ENCODE data around the gene GRB7. TPM values are rescaled to one million over a fixed set of nuclear protein-coding genes. Genes with fewer than 3 reads are reported as not detected.

GRB7 gene
- total and polyA plus RNA-seq, 2 of the 4 experiments (the other 2 are of a cell fraction) = 0.18 to 0.36 TPM

DNA sequence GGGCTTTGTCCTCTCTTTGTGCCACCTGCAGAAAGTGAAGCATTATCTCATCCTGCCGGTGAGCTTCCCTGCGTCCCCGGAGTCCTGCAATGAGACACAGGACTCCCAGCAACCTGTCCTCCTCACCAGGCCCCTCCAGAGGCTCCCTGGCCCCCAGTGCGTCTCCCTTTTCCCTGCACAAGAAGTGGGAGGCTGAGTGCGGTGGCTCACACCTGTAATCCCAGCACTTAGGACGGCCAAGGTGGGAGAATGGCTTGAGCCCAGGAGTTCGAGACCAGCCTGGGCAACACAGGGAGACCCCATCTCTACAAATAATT lies 8.4 kb downstream of the GRB7 start:
- Histone ChIP-seq H2AK5ac (ENCODE audit: low read depth, low read length) (no peak overlapping the region), H2BK5ac (ENCODE audit: low read depth, low read length, poor library complexity, severe bottlenecking) (no peak overlapping the region), H2BK120ac (ENCODE audit: low read depth, low read length) (no peak overlapping the region), H3K23ac (ENCODE audit: low read depth, low read length) (no peak overlapping the region), H3K4me2 (ENCODE audit: low read depth, low read length) (no peak overlapping the region), H3K27me3 (ENCODE audit: control insufficient read depth, insufficient read depth, low read length) (peaks cover 33% of the 10 kb centered on the region), H2AK9ac (replicated peaks; ENCODE audit: low read depth, low read length, poor library complexity) (no peak overlapping the region), H3K9ac (ENCODE audit: low read depth, low read length) (no peak overlapping the region), H4K91ac (ENCODE audit: insufficient read depth, low read depth, low read length) (no peak overlapping the region), H3K18ac (ENCODE audit: low read depth, low read length) (no peak overlapping the region), H2BK15ac (ENCODE audit: low read depth, low read length) (no peak overlapping the region), H3K9me3 (ENCODE audit: control insufficient read depth, insufficient read depth, low read length) (no peaks in the 10 kb centered on the region), H2BK20ac (ENCODE audit: low read depth, low read length) (no peak overlapping the region), H3K4me1 (ENCODE audit: control insufficient read depth, insufficient read depth, low read length) (peaks cover 4% of the 10 kb centered on the region; the same call in 1 of the 2 replicates), H3K27ac (ENCODE audit: insufficient read depth, low read length) (no peak overlapping the region), H3K4me3 (ENCODE audit: insufficient read depth, low read depth, low read length) (no peak overlapping the region), H3K56ac (ENCODE audit: extremely low read depth, insufficient read depth, low read length) (no peak overlapping the region), H4K20me1 (ENCODE audit: insufficient read depth, low read length) (no peaks in the 10 kb centered on the region), H4K5ac (ENCODE audit: low read depth, low read length) (no peak overlapping the region), H3K4ac (ENCODE audit: low read depth, low read length) (no peak overlapping the region), H3K79me1 (ENCODE audit: low read depth in 1 of 2, low read length in 2 of 2) (no peaks in the 10 kb centered on the region), H3K14ac (replicated peaks; ENCODE audit: low read depth, low read length) (no peak overlapping the region), H3K36me3 (ENCODE audit: control insufficient read depth, insufficient read depth, low read length) (no peaks in the 10 kb centered on the region), H4K8ac (ENCODE audit: low read depth in 2 of 2, low read length in 2 of 2) (no peak overlapping the region), H3K9me1 (ENCODE audit: insufficient read depth, low read length) (0 out of 2 replicates have a peak, but pooled peaks cover 2% of the 10 kb centered on the region), H2AFZ (replicated peaks; ENCODE audit: low read length, poor library complexity) (no peak overlapping the region)
- no TSS peak for BruUV-seq (replicated peaks)
- DNase-seq (no peak), ATAC-seq (ENCODE audit: low read depth) (no peak)
- intact Hi-C loops (cut with micrococcal nuclease) (no loop called here), dilution Hi-C loops (cut with HindIII; ENCODE audit: low sequenced_read_pairs, unreplicated experiment) (no loop called here), in situ Hi-C loops (cut with MboI; ENCODE audit: low sequenced_read_pairs) (no loop called here)
- TF ChIP-seq MAFK (IDR thresholded peaks at IDR 0.05; ENCODE audit: low read depth, low read length) = no peak
- TF ChIP-seq RAD21 (IDR thresholded peaks at IDR 0.05; ENCODE audit: low read length) = no peak
- no peak for TF ChIP-seq MAZ (IDR thresholded peaks at IDR 0.05; ENCODE audit: borderline replicate concordance, low read depth, low read length)
- TF ChIP-seq SMC3 (IDR thresholded peaks at IDR 0.05; ENCODE audit: low read depth, low read length) = no peak
- TF ChIP-seq RCOR1 (IDR thresholded peaks at IDR 0.05; ENCODE audit: insufficient replicate concordance, low read length) = no peak
- TF ChIP-seq BHLHE40 (IDR thresholded peaks at IDR 0.05; ENCODE audit: low read depth, low read length) = no peak
- TF ChIP-seq, protein P1, sequence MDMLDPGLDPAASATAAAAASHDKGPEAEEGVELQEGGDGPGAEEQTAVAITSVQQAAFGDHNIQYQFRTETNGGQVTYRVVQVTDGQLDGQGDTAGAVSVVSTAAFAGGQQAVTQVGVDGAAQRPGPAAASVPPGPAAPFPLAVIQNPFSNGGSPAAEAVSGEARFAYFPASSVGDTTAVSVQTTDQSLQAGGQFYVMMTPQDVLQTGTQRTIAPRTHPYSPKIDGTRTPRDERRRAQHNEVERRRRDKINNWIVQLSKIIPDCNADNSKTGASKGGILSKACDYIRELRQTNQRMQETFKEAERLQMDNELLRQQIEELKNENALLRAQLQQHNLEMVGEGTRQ (IDR thresholded peaks at IDR 0.05; ENCODE audit: low read depth, low read length) = no peak
- TF ChIP-seq CEBPB (IDR thresholded peaks at IDR 0.05; ENCODE audit: low read depth, low read length) = no peak
- TF ChIP-seq MXI1 (IDR thresholded peaks at IDR 0.05; ENCODE audit: borderline replicate concordance, low read depth, low read length) = no peak
- TF ChIP-seq ELK1 (IDR thresholded peaks at IDR 0.05; ENCODE audit: borderline replicate concordance, low read depth, low read length) = no peak
- no peak for TF ChIP-seq RFX5 (IDR thresholded peaks at IDR 0.05; ENCODE audit: low read depth, low read length)
- TF ChIP-seq FOS (IDR thresholded peaks at IDR 0.05; ENCODE audit: low read depth, low read length) = no peak
- no peak for TF ChIP-seq NFE2L2 (IDR thresholded peaks at IDR 0.05; ENCODE audit: low read depth, low read length)
- no peak for TF ChIP-seq POLR2A (IDR thresholded peaks at IDR 0.05; ENCODE audit: low read depth, low read length)
- TF ChIP-seq, protein P2, sequence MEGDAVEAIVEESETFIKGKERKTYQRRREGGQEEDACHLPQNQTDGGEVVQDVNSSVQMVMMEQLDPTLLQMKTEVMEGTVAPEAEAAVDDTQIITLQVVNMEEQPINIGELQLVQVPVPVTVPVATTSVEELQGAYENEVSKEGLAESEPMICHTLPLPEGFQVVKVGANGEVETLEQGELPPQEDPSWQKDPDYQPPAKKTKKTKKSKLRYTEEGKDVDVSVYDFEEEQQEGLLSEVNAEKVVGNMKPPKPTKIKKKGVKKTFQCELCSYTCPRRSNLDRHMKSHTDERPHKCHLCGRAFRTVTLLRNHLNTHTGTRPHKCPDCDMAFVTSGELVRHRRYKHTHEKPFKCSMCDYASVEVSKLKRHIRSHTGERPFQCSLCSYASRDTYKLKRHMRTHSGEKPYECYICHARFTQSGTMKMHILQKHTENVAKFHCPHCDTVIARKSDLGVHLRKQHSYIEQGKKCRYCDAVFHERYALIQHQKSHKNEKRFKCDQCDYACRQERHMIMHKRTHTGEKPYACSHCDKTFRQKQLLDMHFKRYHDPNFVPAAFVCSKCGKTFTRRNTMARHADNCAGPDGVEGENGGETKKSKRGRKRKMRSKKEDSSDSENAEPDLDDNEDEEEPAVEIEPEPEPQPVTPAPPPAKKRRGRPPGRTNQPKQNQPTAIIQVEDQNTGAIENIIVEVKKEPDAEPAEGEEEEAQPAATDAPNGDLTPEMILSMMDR (conservative IDR thresholded peaks at IDR 0.05; ENCODE audit: low read depth, low read length) = no peak
- no peak for TF ChIP-seq CHD1 (IDR thresholded peaks at IDR 0.05; ENCODE audit: low read depth, low read length)
- no CpG with 5 or more reads among the region's 7 CpGs for WGBS, 2 experiments (ENCODE audit: extremely low coverage in 2 of 2, insufficient read length in 1 of 2)
- ChIA-PET CTCF (no interaction called here), POLR2A (ENCODE audit: unreplicated experiment) (no interaction called here)

All from IMR-90 (cell line).